HG03039 (cell line): ENCODE measurements around the gene SLC27A2.

Experiments used
- ATAC-seq: cut with Tn5 transposase; IDR thresholded peaks from one replicate; pipeline ENCODE4 v1.9.1; 2021; ENCODE audit warnings: mild to moderate bottlenecking, moderate library complexity; ENCODE audit not compliant: unreplicated experiment

SLC27A2 gene

GRCh38 chr15:50190166-50190570 is 8.2 kb downstream of the SLC27A2 start:
- ATAC-seq = no peak

GRCh38 chr15:50190723-50191122 is 8.7 kb downstream of the SLC27A2 start:
- no peak for ATAC-seq

GRCh38 chr15:50192164-50192563 is 10.2 kb downstream of the SLC27A2 start:
- ATAC-seq = no peak

GRCh38 chr15:50192926-50193620 is 11.1 kb downstream of the SLC27A2 start:
- ATAC-seq = no peak

- no peak for ATAC-seq
These were observed 20.0 kb downstream of the SLC27A2 start for GRCh38 chr15:50202003-50202402.

- no peak for ATAC-seq
These were observed 24.0 kb downstream of the SLC27A2 start for GRCh38 chr15:50206020-50206419.

DNA sequence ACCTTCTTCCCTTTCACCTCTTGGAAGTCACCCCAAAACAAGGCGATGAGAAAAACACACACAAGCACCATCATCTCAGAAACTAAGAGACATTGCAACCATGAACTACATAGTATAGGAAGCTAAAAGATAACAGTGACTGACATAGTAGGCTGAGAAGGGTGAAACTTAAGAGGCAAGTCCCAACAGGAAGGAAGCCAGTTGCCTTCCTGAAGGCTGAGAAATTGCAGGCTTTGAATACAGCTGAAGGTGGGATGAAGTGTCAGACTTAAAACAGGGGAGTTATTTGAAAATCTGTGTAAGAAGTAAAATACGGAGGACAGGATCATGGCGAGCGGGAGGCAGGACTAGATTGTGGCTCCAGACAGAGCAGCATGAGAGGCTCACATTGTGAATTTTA is 27.8 kb downstream of the SLC27A2 start:
- ATAC-seq = no peak

GRCh38 chr15:50210462-50211157 is 28.6 kb downstream of the SLC27A2 start:
- ATAC-seq = no peak

GRCh38 chr15:50218291-50218690 is 36.3 kb downstream of the SLC27A2 start:
- no peak for ATAC-seq

- ATAC-seq = no peak
These were observed 36.7 kb downstream of the SLC27A2 start for GRCh38 chr15:50218691-50219090.

- ATAC-seq = no peak
These were observed 37.8 kb downstream of the SLC27A2 start for GRCh38 chr15:50219820-50220219.

- no peak for ATAC-seq
These were observed 40.2 kb downstream of the SLC27A2 start for GRCh38 chr15:50222181-50222580.

DNA sequence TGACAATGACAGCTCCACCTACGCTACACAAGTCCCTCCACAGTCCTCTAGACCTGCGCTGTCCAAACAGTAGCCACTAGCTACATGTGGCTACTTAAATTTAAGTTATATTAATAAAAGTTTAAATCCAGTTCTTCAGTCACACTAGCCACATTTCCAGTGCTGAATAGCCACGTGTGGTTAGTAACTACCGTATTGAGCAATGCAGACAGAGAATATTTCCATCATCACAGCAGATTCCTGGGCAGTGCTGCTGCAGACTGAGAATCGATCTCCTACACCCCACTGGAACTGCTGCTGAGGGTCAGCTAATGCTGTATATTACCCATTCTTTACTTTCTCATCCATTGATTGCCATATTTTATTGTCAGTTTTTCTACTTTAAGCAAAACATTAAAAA is 42.6 kb downstream of the SLC27A2 start:
- no peak for ATAC-seq

- no peak for ATAC-seq
These were observed 43.1 kb downstream of the SLC27A2 start for GRCh38 chr15:50225057-50225456.

GRCh38 chr15:50225938-50226337 is 43.9 kb downstream of the SLC27A2 start:
- ATAC-seq = no peak

DNA sequence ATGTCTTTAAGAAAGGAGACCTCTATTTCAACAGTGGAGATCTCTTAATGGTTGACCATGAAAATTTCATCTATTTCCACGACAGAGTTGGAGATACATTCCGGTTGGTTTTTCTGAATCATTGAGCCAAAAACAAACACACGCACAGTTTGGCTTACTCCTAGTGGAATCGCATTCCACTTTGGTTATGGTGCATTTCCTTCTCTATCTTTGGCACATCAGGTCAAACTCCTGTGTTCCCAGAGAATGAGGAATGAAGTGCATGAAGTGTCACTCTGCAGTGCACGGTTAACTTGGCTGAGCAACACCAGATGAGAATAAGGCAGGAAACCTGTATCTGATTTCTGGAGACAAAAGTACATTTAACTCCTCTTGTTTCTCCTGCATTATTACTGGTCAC is 45.1 kb downstream of the SLC27A2 start:
- no peak for ATAC-seq

- ATAC-seq = no peak
These were observed 46.9 kb downstream of the SLC27A2 start for GRCh38 chr15:50228866-50229265.

- ATAC-seq = no peak
These were observed 47.3 kb downstream of the SLC27A2 start for GRCh38 chr15:50229336-50229735.

DNA sequence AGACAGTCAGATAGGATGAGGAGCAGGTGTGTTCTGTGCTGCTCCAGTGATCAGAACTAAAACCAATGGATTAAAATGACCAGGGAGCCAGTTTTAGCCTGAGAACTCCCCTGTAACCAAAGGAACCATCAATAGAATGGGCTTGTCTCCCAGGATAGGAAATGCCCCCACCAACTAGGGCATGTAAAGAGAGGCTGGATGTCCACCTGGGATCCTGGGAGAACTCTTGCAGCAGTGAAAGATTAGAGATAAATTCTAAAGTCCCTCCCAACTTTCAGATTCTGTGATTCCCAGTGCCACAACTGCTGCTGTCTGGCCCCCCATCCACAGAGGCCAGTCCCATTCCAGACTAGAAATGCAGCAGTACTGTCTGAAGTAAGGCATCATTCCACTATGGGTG is 49.8 kb downstream of the SLC27A2 start:
- ATAC-seq = no peak

- no peak for ATAC-seq
These were observed 50.8 kb downstream of the SLC27A2 start for GRCh38 chr15:50232791-50233190.

GRCh38 chr15:50233192-50233736 is 51.3 kb downstream of the SLC27A2 start:
- no peak for ATAC-seq

GRCh38 chr15:50234764-50235163 is 52.8 kb downstream of the SLC27A2 start:
- no peak for ATAC-seq
